HG02885 (cell line): ENCODE data around the gene CABP2.
A peak's percentile ranks its signal among the peaks of the same experiment; 100 is the strongest.
"Not testable (repeated sequence)": the region's sequence is repeated elsewhere in the genome, so short reads cannot be mapped to it uniquely, and the experiment has no call there.

ENCODE experiments used
- ATAC-seq: cut with Tn5 transposase; IDR thresholded peaks from one replicate; pipeline ENCODE4 v1.9.1; 2021; ENCODE audit warnings: mild to moderate bottlenecking; ENCODE audit not compliant: unreplicated experiment, poor library complexity

Gene CABP2

GRCh38 chr11:67497656-67498291 lies 25.5 kb downstream of the CABP2 start:
- ATAC-seq: no peak

DNA sequence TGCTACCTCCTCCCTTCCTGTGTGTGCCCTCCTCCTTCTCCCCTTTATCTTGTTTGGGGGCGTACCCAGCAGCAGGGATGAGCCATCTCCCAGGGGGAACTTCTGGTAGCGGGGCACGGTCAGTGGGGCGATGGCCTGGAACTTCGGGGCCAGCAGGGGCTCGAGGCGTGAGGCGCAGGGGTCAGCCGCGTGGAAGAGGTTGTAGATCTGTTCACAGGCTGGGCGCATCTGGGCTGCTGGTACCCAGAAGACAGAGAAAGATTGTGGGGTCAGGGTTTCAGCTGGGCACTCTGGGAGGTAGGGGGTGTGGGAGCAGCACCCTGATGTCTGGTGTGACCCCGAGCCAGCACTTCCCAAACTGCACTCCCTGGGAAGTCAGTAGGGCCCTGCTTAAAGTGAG lies 27.1 kb downstream of the CABP2 start:
- no peak for ATAC-seq

DNA sequence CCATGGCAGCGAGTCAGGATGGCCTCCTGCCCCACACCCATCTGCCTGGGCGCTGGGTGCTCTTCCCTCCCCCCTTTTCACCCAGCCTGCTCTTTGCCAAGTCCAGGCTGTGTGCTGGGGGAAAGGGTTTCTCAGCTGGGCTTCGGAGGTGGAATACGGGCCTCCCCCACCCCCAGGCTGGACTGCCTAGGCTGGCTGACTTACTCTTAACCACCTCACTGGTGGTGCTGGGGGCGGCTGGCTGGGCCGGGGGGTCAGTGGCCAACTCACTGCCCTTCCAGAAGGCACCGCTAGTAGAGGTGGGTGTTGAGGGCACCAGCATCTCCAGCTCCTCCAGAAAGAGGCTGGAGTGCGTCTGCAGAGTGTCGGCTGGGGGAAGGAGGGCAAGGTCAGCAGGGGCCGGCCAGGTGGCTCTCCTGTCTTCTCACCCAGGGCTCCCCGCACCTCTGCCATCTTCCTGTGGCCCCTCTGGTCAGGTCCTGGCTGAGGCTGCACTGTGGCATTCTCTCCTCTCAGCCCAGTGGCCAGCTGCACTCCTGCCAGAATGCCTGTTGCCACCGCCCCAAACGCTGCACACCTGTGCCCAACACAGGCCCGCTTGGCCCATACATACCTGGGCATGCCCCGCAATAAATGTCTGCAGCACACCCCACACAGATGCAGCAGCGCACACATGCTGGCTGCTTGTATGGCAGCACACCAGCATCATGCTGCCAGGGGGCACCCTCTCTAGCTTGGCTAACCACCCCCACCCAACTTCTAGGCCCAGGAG lies 27.8 kb downstream of the CABP2 start:
- ATAC-seq: no peak

GRCh38 chr11:67494371-67495233 lies 28.6 kb downstream of the CABP2 start:
- no peak for ATAC-seq

GRCh38 chr11:67493548-67494370 lies 29.5 kb downstream of the CABP2 start:
- no peak for ATAC-seq

- ATAC-seq: no peak
Observed at GRCh38 chr11:67492801-67493547, 30.3 kb downstream of the CABP2 start.

DNA sequence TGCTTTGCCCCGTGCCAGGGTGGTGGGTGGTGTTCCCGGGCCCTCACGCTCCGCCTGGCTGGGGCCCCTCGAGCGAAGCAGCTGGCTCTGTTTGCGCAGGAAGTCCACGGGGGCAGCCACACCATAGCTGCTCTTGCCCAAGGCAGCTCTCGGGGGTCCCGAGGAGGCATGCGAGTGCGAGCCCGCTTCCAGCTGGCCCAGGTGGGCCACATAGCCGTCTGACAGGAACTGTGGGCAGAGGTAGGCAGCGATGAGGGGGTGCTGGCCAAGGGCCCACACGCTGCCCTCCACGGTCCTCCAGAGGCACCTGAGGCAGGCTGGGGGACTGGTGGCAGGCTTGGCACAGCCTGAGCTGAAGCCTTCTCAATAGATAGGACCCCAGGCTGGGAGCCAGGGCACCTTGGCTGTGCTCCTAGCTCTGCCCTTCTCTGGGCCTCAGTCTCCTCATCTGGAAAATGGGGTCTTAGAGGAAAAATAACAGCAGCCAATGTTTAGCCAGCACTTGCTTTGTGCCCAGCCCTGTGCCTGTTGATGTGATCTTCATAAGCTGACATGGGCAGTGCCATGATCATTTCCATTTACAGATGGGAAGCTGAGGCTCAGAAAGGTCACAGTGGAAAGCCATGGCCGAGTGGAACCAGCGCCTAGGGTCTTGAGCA lies 31.0 kb downstream of the CABP2 start:
- no peak for ATAC-seq

DNA sequence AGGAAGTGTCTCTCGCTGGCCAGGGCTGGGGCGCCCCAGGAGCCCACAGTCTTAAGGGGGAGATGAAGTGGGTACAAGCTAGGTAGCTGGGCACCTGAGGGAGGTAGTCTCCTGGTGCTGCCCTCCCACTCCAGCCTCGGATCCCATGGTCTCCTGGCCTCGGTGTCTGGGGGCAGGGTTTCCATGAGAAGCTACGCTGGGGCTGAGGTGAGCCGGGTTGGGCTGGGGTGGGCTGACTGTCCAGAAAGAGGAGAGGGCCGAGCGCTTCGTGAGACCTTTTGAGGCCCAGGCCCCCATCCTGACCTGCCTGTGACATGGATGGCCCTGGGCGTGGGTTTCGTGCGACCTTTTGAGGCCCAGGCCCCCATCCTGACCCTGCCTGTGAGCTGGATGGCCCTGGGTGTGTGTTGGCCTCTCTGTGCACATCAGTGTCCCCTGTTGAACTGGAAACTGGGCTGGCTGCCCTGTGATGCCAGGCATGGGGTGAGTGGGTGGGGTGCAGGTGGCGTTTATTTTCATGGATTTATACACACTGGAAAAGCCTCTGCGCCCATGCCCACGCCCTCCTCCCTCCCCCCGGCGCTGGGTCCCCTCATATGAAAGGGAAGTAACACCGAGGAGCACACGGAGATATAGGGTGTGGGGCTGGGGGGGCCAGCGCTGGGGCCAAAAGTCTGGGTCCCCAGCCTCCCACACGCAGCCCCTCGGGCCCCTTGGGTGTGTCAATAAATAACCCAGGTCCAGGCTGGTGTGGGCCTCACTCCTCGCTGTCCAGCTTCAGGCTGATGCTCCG lies 31.8 kb downstream of the CABP2 start:
- ATAC-seq: no peak

DNA sequence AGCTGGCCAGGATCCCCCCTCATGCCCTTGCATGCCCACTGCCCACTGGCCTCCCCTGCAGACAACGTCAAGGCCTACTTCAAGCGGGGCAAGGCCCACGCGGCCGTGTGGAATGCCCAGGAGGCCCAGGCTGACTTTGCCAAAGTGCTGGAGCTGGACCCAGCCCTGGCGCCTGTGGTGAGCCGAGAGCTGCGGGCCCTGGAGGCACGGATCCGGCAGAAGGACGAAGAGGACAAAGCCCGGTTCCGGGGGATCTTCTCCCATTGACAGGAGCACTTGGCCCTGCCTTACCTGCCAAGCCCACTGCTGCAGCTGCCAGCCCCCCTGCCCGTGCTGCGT lies 32.5 kb downstream of the CABP2 start:
- ATAC-seq: no peak

GRCh38 chr11:67489885-67490726 lies 33.1 kb downstream of the CABP2 start:
- no peak for ATAC-seq

DNA sequence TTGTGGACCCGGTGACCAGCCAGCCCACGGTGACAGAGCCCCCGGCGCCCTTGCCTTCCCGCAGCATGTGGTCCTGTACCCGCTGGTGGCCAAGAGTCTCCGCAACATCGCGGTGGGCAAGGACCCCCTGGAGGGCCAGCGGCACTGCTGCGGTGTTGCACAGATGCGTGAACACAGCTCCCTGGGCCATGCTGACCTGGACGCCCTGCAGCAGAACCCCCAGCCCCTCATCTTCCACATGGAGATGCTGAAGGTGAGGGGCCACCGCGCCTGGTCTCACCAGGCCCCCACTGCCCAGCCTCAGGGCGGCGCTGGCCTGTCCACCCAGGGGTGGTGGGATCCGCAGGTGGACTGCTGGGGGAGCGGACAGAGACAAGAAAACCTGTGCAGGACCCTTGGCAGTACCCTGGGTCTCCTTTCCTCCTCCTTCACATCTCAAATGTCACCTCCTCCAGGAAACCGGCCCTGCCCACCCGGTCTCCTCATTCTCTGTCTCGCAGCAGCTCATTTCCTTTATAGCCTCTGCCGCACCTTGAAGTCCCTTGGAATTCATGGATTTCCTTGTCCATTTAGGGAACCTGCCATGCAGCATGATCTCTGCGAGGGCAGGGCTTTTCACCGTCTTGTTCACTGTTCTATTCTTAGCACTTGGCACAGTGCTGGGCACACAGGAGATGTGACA lies 33.9 kb downstream of the CABP2 start:
- ATAC-seq: no peak

DNA sequence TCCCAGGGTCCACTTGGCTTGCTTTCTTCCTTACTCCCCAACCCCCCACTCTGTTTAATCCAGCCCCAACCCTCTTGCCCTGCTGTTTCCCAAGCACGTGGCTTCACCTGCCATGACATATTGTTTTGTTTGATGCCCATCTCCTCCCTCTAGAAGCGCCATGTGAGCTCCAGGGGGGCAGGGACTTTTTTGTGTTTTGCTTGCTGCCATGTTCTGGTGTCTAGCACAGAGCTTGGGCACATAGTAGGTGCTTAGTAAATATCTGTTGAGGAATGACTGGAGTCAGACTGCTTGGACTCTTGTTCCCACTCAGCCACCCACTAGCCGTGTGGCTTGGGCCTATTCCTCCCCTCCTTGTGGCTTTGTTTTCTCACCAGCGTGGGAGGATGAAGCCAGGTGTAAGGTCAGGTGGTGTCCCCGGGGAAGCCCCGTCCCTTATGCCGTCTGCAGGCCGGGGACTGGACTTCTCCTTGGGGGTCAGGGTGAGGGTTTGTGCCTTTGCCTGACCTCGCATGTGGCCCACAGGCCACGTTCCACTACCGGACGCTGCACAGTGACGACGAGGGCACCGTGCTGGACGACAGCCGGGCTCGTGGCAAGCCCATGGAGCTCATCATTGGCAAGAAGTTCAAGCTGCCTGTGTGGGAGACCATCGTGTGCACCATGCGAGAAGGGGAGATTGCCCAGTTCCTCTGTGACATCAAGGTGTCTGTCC lies 36.6 kb downstream of the CABP2 start:
- ATAC-seq: peak; percentile 41

DNA sequence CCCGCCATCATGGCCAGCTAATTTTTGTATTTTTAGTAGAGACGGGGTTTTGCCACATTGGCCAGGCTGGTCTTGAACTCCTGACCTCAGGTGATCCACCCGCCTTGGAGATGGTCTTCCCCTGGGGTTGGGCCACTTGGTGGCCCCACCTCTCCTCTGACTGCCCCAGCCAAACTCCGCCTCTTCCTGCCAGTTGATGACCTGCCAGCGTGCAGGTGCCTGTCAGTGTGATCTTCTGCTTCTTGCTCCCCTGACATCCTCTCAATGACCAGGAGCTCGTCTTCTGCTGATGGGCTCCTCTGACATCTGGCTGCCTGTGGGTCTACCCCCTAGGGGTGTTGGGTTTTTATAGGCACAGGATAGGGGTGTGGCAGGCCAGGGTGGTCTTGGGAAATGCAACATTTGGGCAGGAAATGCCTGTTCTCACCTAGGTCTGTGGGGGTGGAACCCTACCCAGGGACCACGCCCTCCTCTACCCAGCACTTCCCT lies 37.3 kb downstream of the CABP2 start:
- ATAC-seq: not testable (repeated sequence)

- ATAC-seq: no peak
Observed at GRCh38 chr11:67484847-67485311, 38.4 kb downstream of the CABP2 start.

DNA sequence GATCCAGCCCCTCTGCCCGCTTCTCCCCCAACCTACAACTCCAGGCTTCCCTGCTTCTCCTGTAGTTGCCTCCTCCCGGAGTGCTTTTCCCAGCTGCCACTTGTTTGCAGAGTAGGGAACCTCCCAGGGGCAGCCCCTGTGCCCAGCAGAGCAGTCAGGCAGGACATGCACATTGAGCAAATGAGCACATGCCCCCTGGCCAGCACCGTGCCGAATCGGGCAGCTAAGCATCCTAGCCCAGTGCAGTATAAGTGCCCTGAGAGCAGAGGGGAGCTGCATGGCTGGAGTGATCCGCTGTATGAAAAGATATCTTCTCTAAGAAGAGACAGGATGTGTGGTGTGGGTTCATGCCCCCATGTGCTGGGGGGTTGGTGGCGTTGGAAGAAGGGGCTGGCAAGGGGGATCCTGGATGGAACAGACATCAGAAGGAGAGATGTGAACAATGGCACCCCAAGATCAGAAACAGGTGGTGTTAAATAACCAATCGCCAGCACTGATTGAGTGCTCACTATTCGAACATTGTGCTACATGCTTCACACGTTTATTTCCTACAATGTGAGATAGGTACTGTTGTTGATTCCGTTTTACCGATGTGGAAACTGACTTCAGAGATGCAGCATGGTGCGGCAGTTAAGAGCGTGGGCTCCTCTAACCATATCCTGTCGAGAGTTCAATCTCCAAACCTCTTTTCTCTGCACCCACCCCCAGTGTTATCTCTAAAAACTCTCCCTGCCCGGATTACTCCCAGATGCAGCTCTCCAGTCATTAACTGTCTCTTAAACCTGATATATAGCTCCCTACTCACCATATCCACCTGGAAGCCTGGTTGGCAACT lies 39.2 kb downstream of the CABP2 start:
- ATAC-seq: no peak
